OCI-M2 (cell line): ENCODE data around the gene VKORC1.

Source experiments
- DNase-seq: peaks from one replicate; lab custom pipeline; 2025; ENCODE audit not compliant: unreplicated experiment; lab: John Stamatoyannopoulos, UW

Gene VKORC1

DNA sequence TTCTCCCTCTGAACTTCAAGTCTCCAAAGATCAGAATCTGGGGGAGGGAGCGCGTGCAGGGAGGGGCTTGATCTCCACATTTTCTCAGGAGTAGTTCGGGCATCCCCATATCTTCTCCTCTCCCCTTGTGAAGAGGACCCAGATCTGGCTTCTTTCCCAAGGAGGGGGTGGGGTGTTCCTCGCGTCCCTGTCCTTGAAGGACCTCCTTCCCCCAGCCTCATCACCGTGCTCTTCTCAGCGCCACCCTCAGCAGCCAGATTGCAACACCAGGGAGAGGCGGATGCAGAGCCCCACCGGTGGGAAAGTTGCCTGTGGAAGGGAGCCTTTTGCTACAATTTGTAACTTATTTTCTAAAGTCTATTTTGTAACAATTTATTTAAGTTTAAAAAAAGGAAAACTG, 11.5 kb downstream of the VKORC1 start:
- no peak for DNase-seq

DNA sequence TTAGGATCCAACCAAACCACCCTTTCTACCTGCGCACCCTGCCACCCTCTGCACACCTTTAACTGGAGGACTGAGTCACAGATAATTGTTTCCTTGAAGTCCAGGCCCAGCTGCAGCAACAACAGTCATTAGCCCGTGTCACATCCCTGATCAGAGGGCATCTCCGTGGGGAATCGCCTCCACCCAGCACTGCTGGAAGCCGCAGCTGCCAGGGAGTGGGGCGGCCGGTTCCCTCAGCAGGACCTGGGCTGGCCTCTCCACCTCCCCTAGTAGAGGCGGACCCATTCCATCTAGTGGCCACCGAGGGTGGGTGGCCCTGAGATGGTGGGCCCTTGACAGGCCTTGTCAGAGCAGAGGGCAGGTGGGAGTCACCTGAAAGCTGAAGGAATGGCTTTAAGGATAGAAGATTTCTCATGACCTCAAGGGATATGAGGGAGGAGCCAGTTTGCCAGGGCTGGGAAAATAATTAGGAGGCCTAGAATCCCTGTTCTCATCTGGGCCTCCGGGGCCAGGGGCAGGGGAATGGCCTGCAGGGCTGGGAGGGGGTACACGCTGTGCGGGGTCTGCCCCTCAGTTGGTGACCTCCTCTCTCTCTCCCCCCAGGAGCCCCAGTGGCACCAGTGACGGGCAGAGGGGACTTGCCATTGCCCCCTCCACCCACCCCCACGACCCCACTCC, 12.1 kb downstream of the VKORC1 start:
- no peak for DNase-seq

DNA sequence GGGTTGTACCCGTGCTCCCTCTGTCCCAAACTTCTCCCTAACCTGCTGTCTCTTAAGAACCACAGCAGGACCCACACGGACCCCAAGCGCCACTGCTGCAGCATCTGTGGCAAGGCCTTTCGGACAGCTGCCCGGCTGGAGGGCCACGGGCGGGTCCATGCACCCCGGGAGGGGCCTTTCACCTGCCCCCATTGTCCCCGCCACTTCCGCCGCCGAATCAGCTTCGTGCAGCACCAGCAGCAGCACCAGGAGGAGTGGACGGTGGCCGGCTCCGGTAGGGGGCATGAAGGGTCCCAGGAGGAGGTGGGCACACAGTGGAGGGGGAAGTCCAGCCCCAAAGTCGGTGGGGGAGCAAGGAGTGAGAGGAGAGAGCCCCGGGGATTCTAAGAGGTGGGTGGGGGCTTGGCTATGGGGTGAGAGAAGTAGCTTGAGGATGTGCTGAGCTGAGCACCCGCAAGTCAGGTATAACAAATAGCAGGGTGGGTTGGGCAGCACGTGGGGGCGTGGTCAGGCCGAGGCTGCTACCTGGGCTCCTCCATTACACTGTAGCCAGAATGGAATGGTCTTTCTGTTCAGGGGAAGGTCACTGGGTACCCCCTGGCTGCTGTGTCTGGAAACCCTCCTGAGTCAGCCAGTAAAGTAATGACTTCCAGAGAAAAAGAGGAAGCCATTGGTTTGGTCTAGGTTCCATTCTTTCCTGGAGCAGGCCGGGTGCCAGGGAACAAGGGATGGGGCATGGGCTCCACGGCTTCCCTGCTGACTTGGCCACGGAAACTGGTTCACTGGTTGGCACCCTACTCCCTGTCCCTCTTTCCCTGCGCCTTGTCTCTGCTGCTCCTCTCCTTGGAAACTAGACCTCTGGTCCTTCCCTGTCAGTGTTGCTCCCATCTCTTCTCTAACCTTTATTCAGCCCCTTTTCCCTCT, 12.9 kb downstream of the VKORC1 start:
- DNase-seq = no peak

DNA sequence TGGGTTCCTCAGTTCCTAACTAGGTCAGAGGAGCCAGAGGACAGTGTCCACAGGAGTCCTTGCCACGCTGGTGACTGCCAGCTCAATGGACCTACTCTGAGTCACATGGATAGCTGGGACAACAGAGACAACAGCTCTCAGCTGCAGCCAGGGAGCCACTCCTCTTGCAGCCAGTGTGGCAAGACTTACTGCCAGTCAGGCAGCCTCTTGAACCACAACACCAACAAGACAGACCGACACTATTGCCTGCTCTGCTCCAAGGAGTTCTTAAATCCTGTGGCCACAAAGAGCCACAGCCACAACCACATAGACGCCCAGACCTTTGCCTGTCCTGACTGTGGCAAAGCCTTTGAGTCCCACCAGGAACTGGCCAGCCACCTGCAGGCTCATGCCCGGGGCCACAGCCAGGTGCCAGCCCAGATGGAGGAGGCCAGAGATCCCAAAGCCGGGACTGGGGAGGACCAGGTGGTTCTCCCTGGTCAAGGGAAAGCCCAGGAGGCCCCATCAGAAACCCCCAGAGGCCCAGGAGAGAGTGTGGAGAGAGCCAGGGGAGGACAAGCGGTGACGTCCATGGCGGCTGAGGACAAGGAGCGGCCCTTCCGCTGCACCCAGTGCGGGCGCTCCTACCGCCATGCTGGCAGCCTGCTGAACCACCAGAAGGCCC, 13.7 kb downstream of the VKORC1 start:
- no peak for DNase-seq

DNA sequence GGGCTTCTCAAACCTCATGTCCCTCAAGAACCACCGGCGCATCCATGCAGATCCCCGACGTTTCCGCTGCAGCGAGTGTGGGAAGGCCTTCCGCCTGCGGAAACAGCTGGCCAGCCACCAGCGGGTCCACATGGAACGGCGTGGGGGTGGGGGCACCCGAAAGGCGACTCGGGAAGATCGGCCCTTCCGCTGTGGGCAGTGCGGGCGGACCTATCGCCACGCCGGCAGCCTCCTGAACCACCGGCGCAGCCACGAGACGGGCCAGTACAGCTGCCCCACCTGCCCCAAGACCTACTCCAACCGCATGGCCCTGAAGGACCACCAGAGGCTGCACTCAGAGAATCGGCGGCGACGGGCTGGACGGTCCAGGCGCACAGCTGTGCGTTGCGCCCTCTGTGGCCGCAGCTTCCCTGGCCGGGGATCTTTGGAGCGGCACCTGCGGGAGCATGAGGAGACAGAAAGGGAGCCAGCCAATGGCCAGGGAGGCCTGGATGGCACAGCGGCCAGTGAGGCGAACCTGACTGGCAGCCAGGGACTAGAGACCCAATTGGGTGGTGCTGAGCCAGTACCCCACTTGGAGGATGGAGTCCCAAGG, 14.5 kb downstream of the VKORC1 start:
- DNase-seq = no peak

DNA sequence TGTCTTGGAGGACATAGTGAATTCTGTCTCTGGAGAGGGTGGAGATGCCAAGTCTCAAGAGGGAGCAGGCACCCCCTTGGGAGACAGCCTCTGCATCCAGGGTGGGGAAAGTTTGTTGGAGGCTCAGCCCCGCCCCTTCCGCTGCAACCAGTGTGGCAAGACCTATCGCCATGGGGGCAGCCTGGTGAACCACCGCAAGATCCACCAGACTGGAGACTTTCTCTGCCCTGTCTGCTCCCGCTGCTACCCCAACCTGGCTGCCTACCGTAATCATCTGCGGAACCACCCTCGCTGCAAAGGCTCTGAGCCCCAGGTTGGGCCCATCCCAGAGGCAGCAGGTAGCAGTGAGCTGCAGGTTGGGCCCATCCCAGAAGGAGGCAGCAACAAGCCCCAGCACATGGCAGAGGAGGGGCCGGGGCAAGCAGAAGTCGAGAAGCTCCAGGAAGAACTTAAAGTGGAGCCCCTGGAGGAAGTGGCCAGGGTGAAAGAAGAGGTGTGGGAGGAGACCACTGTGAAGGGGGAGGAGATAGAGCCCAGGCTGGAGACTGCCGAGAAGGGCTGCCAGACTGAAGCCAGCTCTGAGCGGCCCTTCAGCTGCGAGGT, 15.2 kb downstream of the VKORC1 start:
- no peak for DNase-seq

DNA sequence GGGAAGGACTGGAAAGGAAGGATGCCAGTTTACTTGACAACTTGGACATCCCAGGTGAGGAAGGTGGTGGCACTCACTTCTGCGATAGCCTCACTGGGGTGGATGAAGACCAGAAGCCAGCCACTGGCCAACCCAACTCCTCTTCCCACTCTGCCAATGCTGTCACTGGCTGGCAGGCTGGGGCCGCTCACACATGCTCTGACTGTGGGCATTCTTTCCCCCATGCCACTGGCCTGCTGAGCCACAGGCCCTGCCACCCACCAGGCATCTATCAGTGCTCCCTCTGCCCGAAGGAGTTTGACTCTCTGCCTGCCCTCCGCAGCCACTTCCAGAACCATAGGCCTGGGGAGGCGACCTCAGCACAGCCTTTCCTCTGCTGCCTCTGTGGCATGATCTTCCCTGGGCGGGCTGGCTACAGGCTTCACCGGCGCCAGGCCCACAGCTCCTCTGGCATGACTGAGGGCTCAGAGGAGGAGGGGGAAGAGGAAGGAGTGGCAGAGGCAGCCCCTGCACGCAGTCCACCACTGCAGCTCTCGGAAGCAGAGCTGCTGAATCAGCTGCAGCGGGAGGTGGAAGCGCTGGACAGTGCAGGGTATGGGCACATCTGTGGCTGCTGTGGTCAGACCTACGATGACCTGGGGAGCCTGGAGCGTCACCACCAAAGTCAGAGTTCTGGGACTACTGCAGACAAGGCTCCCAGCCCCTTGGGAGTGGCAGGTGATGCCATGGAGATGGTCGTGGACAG, 15.8 kb downstream of the VKORC1 start:
- DNase-seq = no peak

DNA sequence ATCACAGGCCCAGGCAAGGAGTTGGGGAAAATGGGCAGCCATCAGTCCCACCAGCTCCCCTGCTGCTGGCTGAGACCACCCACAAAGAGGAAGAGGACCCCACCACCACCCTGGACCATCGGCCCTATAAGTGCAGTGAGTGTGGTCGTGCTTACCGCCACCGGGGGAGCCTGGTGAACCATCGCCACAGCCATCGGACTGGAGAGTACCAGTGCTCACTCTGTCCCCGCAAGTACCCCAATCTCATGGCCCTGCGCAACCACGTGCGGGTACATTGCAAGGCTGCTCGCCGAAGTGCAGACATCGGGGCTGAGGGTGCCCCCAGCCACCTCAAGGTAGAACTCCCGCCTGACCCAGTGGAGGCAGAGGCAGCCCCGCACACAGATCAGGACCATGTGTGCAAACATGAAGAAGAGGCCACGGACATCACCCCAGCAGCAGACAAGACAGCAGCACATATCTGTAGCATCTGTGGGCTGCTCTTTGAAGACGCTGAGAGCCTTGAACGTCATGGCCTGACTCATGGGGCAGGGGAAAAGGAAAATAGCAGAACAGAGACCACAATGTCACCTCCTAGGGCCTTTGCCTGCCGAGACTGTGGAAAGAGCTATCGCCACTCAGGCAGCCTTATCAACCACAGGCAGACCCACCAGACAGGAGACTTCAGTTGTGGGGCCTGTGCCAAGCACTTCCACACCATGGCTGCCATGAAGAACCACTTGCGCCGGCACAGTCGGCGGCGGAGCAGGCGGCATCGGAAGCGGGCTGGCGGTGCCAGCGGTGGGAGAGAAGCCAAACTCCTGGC, 16.8 kb downstream of the VKORC1 start:
- no peak for DNase-seq

DNA sequence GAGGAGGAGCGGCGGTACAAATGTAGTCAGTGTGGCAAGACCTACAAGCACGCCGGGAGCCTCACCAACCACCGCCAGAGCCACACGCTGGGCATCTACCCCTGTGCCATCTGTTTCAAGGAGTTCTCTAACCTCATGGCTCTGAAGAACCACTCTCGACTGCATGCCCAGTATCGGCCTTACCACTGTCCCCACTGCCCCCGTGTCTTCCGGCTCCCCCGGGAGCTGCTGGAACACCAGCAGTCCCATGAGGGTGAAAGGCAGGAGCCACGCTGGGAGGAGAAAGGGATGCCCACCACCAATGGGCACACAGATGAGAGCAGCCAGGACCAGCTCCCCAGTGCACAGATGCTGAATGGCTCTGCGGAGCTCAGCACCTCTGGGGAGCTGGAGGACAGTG, 17.6 kb downstream of the VKORC1 start:
- DNase-seq = no peak

DNA sequence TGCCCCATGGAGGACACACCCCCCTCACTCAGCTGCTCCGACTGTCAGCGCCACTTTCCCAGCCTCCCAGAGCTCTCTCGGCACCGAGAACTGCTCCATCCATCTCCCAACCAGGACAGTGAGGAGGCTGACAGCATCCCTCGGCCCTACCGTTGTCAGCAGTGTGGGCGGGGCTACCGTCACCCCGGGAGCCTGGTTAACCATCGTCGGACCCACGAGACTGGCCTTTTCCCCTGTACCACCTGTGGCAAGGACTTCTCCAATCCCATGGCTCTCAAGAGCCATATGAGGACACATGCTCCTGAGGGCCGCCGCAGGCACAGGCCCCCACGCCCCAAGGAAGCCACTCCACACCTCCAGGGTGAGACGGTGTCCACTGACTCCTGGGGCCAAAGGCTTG, 18.3 kb downstream of the VKORC1 start:
- no peak for DNase-seq

DNA sequence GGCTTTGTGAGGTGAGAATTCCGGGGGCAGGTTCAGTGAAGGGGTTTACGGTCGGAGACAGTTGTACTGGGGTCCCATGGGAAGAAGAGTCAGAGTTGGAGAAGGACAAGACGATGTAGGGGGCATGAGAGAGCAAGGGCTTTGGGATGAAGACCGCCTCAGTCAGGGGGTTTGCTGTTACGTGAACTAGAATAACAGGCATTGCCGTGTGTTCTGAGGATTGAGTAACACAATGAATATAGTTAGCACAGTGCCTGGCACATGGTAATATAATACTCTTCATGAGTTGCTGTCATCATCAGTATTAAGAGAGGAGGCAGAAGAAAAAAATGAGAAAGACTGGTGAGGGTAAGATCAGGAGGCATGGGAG, 19.8 kb downstream of the VKORC1 start:
- no peak for DNase-seq

DNA sequence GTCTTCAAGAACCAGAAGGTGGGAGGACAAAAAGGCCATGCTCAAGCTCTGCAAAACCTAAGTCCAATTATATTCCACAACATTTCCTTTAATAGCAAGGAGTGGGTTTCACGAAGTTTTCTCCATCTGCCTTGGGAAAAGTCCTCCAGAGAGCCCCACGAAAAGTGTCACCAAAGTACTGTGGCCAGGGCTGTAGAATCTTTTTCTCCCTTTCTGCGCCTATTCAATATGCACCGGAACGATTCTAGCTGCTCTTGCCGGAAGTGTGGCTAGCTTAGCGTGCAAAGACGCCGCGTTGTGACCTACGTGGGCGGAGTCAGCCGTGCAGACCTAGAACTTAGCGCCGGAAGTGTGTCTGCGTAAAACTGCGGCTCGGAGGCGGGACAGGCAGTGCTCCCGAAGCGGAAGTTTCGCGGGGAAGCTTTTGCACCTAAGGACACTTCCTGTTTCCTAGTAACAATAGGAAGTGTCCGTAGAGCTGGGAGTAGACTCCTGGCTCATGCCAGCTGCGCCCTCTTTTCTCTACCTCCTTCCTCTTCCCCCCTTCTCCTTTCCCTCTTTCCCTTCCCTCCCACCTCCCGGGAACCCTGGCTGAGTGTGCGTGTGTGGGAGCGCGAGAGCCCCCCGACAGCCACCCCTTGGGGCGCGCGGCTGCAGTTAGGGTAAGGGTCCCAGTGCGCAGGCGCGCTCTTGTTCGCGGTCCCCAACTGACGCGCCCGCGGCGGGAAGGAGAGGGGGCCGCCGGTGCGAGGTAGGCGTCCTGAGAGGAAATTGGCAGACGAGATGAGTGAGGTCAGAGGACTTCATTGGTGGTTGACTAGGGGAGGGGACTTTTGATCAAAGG, 20.4 kb downstream of the VKORC1 start, which contains the start of the genes ZNF646 and ZNF668:
Gene ZNF646, plus strand, starts transcription at position 453 of the 844 bp plus-strand sequence. CDS start 1,903 bp downstream, outside the sequence.
Gene ZNF668, minus strand, starts transcription at position 271 of the 844 bp plus-strand sequence. CDS start 9,781 bp downstream, outside the sequence.
- DNase-seq = peak; percentile 75

DNA sequence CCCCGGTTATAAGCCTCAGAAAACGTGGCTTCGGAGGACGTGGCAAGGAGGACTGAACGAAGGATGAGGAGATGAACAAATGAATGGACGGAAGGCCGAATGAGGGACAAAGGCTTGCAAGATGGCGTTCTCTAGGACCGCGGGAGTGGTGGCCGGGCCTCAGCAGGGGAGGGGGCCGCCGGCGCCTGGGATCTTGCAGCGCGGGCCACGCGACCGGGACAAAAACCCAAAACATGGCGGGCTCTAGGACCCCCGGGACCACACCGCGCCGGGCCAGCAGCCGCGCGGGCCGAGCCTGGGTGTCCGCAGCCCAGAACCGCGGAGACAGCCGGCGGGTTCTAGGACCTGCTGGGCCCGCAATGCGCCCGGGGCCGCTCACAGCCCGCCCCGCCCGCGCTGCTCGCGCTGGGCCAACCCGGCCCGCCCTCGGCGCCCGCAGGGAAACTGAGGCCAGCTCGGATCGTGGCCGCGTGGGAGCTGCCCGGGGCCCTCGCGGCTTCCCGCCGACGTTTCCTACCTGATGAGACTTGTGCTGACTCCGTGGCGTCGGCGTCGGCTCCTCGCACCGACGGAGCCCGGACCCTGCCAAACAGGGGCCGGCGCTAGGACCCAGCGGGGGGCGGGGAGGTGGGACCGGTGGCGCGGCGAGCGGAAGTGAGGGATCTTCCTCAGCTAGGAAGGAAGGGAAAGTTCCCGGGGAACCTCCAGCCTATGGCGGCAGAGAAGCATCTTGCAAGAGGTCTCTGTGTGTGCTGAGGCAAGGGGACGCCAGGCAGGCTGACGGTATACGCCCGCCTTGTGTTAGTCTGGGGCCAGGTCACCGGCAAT, 21.2 kb downstream of the VKORC1 start:
- peak; percentile 75 for DNase-seq

DNA sequence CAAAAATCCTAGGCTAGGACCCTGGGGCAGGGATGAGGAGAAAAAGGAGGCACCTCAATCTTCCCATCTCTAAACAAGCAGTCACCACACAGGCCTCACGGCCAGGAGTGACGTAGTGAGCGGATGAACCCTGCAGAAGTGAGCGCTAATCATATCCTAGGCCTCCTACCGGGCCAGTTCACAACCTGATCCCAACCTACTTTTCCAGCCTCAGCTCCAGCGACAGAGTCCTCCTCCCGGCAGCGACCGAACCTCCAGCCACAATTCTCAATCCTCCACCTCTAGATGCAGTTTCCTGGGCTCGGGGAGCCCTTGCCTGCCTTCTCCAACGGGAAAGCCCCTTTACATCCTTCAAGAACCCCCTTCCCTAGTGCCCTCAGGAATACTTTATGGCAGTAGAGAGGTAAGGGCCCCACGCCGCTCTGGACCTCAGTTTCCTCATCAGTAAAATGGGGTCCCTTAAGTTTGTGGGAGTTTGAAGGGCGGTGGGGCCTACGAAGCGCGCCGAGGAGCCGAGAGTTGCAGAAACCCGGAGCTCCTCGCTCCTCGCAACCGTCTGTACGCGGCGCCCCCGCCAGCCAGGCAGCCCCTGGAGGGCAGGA, 22.0 kb downstream of the VKORC1 start:
- no peak for DNase-seq

DNA sequence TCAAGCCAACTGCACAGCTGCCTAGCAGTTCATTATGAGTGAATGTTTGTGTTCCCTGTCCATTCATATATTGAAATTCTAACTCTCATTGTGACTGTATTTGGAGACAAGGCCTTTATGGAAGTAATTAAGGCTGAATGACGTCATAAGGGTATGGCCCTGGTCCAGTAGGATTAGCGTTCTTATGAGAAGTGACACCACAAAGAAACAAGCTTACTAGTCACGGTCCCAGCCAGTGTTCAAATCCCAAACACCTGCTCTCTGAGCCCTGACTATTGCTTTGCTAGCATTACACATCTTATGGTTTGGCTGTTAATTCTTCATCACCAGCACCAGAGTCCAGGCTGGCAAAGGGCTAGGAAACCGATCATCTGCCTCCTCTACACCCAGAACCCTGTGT, 22.7 kb downstream of the VKORC1 start:
- no peak for DNase-seq

DNA sequence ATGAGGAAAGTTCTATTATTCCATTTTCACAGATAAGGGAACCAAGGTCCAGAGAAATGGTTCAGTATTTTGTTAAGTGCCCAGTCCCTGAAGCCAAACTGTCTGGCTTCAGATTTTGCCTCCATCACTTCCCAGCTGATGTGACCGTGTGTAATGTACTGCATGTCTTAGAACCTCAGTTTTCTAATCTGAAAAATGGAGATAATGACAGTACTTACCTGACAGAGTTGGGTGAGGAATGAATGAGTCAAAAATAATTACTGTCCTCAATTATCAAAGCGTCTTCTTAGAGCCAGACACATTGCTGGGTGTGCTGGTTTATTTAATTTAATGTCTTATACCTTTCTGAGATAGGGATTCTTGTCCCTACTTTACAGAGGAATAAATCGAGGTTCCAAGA, 27.3 kb downstream of the VKORC1 start:
- no peak for DNase-seq

DNA sequence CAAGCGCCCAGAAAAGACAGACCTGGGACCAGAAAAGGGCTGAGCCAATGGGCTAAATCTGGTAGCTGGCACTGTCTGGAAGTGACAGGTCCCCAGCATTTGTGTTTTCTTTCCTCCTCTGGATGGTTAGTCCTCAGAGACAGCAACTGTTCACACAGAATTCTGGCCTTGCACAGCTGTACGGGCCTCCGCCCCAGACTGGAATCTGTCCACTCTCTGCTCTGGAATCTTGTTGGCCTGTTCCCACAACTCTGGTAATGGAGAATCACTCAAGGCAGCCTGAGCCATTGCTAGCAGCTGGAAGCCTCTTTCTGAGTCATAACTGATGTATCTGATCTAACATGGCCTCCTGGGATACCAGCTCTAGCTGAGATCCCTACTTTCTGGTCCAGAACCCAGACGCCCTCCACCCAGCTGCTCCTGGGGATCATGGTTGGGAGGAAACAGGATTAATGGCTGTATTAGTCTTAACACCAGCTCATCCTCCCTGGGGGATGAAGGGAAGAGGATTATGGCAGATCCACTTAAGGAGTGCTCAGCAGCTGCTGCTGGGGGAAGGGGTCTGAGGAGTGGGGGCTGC, 29.6 kb downstream of the VKORC1 start:
- no peak for DNase-seq
